Adipocyte (in vitro differentiated cells): ENCODE results near the gene ENKUR.

Experiments
- DNase-seq: peaks from one replicate; pipeline ENCODE4 v3.0.0-alpha.2; 2015; ENCODE audit warnings: low read depth
- H3K27me3 ChIP-seq: replicated peaks from 2 replicates; pipeline ENCODE4 v1.7.0; 2013; ENCODE audit warnings: mild to moderate bottlenecking, low read length, moderate library complexity; ENCODE audit not compliant: control insufficient read depth, insufficient read depth
- H3K36me3 ChIP-seq: 2 replicates; pipeline ENCODE4 v1.7.0; 2013; ENCODE audit warnings: low read length, mild to moderate bottlenecking, moderate library complexity; ENCODE audit not compliant: control insufficient read depth, insufficient read depth, severe bottlenecking
- H3K4me1 ChIP-seq: 2 replicates; pipeline ENCODE4 v1.7.0; 2013; ENCODE audit warnings: mild to moderate bottlenecking, low read length, moderate library complexity; ENCODE audit not compliant: control insufficient read depth, insufficient read depth
- H3K4me3 ChIP-seq: 2 replicates; pipeline ENCODE4 v1.7.0; 2013; ENCODE audit warnings: mild to moderate bottlenecking, low read length, moderate library complexity
- H3K9ac ChIP-seq: 2 replicates; pipeline ENCODE4 v1.7.0; 2013; ENCODE audit warnings: mild to moderate bottlenecking, low read length, moderate library complexity
- H3K9me3 ChIP-seq: 2 replicates; pipeline ENCODE4 v1.7.0; 2013; ENCODE audit warnings: mild to moderate bottlenecking, low read length, moderate library complexity; ENCODE audit not compliant: control insufficient read depth

Gene ENKUR

DNA sequence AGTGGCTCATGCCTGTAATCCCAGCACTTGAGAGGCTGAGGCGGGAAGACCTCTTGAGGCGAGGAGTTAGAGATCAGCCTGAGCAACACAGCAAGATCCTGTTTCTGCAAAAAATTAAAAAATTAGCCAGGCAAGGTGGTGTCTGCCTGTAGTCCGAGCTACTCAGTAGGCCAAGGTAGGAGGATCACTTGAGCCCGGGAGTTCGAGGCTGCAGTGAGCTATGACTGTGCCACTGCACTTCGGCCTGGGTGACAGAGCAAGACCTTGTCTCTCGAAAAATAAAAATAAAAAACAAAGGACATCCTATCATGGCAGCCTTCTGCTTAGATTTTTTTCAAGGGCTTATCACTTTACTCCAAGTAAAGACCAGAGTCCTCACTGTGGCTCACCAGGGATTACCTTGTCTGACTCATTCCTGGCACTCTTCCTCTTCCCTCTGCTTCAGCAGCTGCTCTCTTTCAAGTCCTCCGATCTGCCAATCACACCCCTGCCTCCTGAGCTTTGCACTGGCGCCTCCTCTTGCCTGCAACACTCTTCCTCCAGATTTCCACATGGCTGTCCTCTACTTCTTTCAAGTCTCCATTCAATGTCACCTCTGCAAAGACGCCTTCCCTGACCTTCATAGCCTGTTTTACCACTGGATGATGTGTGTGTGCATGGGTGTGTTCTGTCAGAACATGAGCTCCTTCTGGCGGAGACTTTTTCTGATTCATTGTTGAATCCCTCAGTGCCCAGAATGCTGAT is 71.3 kb downstream of the ENKUR start:
- Histone ChIP-seq H3K4me3 (no peak overlapping the region), H3K27me3 (no peaks in the 10 kb centered on the region), H3K36me3 (no peaks in the 10 kb centered on the region), H3K9me3 (no peaks in the 10 kb centered on the region), H3K9ac (no peak overlapping the region), H3K4me1 (peaks cover 16% of the 10 kb centered on the region)
- peak; percentile 48 for DNase-seq

DNA sequence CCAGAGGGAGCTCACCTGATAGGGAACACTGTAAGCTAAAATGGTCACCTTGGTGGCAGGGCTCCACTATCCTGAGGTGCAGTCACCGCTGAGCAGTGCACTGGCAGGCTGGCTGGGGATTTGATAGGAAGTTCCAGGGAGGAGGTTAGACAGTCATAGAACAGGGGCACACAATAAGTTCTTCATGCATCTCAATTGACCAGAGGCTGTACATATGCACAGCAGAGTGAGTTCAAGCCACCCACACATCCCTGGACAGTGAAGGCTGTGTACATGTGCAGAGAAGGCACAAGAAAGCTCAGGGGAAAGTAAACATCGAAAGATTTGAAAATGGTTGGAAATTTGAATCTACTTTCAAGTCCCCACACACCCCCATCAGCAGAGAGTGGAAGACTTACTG is 77.4 kb downstream of the ENKUR start:
- DNase-seq, result no peak
- Histone ChIP-seq H3K9me3 (no peaks in the 10 kb centered on the region), H3K27me3 (no peaks in the 10 kb centered on the region), H3K36me3 (no peaks in the 10 kb centered on the region), H3K4me3 (no peak overlapping the region), H3K9ac (no peak overlapping the region), H3K4me1 (no peaks in the 10 kb centered on the region)

DNA sequence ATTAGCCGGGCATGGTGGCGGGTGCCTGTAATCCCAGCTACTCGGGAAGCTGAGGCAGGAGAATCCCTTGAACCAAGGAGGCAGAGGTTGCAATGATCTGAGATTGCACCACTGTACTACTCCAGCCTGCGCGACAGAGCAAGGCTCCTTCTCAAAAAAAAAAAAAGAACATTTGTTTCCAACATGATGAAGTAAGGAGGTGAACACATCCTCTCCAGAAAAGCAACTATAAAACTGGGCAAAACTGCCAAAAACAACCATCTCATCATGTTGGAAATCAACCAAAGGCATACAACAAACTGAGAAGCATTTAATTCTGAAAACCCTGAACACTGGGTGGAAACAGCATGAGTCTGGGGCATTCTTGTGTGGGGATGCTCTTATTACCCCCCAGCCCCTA is 77.9 kb downstream of the ENKUR start:
- Histone ChIP-seq H3K9ac (no peak overlapping the region), H3K36me3 (no peaks in the 10 kb centered on the region), H3K4me3 (no peak overlapping the region), H3K9me3 (no peaks in the 10 kb centered on the region), H3K27me3 (no peaks in the 10 kb centered on the region), H3K4me1 (no peaks in the 10 kb centered on the region)
- no peak for DNase-seq

DNA sequence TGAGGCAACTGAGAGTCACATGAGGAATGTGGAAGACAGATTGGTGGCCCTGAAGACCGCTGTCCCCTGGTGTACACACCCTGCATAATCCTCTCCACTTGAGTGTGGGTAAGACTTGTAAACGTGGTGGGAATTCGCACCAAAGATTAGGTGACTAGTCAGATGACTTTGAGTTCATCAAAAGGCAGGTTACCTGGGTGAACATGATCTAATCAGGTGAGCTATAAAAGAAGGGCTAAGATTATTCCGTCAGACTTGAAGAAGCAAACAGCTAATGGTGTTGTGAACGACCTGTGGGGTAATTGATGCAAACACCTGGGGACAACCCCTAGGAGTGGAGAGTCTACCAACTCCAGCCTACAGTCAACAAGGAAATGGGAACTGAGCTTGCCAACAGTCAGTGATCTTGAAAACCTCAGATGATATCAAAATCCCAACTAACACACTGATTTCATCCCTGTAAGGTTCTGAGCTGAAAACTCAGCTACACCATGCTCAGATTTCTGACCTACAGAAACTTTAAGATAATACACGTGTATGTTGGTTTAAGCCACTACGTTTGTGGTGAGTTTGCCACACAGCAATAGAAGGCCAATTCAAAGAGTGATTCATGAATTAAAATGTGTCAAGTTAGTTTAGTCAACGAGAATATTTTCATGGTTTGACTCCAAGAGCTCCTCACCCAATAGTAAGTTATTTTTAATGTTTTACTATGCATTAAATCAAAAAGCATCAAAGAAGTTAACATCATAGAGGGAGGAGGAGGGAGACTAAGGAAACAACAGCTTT is 80.3 kb downstream of the ENKUR start:
- no peaks in the 10 kb centered on the region for H3K36me3 ChIP-seq
- peaks cover under 1% of the 10 kb centered on the region for H3K4me1 ChIP-seq
- no peak overlapping the region for H3K9ac ChIP-seq
- no peak for DNase-seq
- no peaks in the 10 kb centered on the region for H3K27me3 ChIP-seq
- H3K9me3 ChIP-seq, result peaks cover 3% of the 10 kb centered on the region
- H3K4me3 ChIP-seq, result no peak overlapping the region
